ENCODE data around the gene TGFBR3L.
"Not testable (repeated sequence)": the region's sequence is repeated elsewhere in the genome, so short reads cannot be mapped to it uniquely, and the experiment has no call there.

TGFBR3L gene

GRCh38 chr19:7879836-7880235 lies 34.8 kb upstream of the TGFBR3L start:
- no peak for DNase-seq (ENCODE audit: low read depth)

GRCh38 chr19:7881910-7882309 lies 32.7 kb upstream of the TGFBR3L start:
- no peak for DNase-seq (ENCODE audit: low read depth)

DNA sequence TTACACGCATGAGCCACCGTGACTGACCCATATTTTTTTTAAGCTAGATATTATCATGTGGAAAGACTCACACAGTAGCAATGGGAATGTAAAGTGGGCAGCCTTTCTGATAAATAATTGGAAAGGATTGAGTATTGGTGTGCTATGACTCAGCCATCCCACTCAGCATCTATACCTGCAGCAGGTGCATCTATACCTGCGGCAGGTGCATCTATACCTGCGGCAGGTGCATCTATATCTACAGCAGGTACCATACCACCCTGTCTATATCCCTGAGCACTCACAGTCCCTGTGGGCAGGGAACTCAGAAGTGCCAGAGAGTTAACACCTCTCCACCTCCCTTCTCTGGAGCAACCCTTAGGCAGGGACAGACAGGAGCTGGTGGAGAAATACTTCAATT lies 31.5 kb upstream of the TGFBR3L start:
- DNase-seq (ENCODE audit: low read depth), result no peak

GRCh38 chr19:7883796-7884570 lies 30.6 kb upstream of the TGFBR3L start:
- DNase-seq (ENCODE audit: low read depth), result no peak

DNA sequence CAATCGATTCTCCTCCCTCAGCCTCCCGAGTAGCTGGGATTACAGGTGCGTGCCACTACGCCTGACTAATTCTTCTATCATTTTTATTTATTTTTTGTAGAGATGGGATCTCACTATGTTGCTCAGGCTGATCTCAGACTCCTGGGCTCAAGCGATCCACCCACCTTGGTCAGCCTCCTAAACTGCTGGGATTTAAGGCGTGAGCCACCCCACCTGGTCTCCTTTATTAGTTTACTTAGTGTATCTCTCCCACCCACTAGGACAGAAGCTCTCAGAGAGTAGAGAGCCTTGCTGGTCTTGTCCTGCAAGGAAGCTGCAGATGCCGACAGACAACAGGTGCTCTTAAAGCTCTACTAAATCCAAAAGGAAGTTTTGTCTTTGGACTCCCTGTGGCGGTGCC lies 28.8 kb upstream of the TGFBR3L start:
- no peak for DNase-seq (ENCODE audit: low read depth)

GRCh38 chr19:7887408-7888144 lies 27.1 kb upstream of the TGFBR3L start:
- no peak for DNase-seq (ENCODE audit: low read depth)

GRCh38 chr19:7888145-7888825 lies 26.3 kb upstream of the TGFBR3L start, which contains the start of gene LRRC8E:
Gene LRRC8E (plus strand): TSS chr19:7888510. CDS start chr19:7895604, 7,094 bp downstream.
- DNase-seq (ENCODE audit: low read depth), result no peak

DNA sequence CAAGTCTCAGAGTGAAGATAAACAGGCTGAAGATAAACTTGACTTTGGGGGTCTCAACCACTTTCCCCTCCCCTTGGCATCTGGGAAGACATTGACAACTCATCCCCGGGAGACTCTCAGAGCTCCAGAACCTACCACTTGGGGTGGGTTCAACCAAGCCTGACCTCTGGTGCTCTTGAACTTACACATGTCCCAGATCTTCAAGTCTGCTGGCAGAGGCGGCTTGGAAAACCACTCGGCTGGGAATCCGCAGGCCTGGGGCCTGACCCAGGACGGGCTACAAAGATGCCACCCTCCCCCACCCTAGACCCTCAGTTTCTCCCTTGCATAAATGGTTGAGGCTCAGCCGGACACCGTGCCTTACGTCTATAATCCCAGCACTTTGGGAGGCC lies 25.8 kb upstream of the TGFBR3L start:
- DNase-seq (ENCODE audit: low read depth), result no peak

DNA sequence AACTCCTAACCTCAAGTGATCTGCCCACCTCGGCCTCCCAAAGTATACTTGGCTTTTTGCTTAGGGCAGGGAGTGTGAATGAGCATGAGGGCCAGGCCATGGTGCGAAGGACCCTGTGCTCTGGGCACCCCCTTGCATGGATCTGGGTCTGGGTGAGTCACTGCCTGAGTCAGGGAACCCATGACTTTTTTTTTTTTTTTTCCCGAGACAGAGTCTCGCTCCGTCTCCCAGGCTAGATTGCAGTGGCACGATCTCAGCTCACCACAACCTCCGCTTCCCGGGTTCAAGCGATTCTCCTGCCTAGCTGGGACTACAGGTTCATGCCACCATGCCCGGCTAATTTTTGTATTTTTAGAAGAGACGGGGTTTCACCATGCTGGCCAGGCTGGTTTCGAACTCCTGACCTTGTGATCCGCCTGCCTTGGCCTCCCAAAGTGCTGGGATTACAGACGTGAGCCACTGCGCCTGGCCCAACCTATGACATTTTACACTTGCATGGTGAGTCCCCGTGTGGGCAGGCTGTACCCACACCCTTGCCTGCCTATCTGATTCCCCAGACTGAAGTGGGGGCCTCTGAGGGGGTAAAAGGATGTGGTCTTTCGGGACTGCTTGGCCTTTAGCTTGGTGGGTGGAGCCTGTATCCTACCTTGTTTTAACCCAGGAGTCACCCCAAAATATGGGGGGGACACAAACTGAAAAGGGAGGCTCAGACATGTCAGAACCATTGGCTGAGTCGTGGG lies 21.1 kb upstream of the TGFBR3L start:
- DNase-seq (ENCODE audit: low read depth), result not testable (repeated sequence)

- DNase-seq (ENCODE audit: low read depth), result no peak
Observed at GRCh38 chr19:7894612-7895309, 19.9 kb upstream of the TGFBR3L start.

DNA sequence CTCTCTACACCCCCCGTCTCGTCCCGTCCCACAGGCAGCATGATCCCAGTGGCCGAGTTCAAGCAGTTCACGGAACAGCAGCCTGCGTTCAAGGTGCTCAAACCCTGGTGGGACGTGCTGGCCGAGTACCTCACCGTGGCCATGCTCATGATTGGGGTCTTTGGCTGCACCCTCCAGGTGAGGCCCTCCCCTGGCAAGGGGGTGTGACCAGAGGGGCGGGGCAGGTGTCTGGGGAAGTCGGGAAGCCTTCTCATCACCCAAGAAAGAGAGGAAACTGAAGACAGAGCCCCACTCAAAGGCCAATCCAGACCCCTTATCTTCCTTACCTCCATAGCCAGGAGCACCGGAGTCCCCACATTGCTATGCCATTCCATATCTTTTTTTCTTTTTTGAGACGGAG lies 19.1 kb upstream of the TGFBR3L start:
- no peak for DNase-seq (ENCODE audit: low read depth)

GRCh38 chr19:7897292-7897691 lies 17.3 kb upstream of the TGFBR3L start:
- no peak for DNase-seq (ENCODE audit: low read depth)

- no peak for DNase-seq (ENCODE audit: low read depth)
Observed at GRCh38 chr19:7898967-7899366, 15.7 kb upstream of the TGFBR3L start.

GRCh38 chr19:7899751-7900378 lies 14.8 kb upstream of the TGFBR3L start:
- DNase-seq (ENCODE audit: low read depth), result no peak

DNA sequence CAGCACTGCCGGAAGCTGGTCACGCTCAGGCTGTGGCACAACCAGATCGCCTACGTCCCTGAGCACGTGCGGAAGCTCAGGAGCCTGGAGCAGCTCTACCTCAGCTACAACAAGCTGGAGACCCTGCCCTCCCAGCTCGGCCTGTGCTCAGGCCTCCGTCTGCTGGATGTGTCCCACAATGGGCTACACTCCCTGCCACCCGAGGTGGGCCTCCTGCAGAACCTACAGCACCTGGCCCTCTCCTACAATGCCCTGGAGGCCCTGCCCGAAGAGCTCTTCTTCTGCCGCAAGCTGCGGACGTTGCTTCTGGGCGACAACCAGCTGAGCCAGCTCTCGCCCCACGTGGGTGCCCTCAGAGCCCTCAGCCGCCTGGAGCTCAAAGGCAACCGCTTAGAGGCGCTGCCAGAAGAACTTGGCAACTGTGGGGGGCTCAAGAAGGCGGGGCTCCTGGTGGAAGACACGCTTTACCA lies 14.2 kb upstream of the TGFBR3L start:
- no peak for DNase-seq (ENCODE audit: low read depth)

DNA sequence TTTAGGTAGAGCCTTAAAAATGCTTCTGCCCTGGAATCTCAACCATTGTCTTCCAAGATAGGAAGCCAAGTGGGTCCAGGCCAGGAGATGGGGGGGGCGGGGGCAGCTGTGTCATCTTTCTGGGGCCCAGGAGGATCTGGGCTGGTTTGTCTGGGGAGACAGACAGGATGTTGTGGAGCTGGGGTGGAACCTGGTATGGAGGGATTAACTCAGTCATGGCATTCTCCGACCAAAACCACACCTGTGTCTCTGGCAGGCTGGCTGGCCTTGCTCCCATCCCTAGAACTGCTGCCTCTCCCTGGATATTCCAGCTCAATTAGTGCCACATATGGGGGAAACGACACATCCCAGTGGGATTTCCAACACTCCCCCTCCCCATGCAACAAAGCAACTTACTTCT lies 13.7 kb upstream of the TGFBR3L start:
- no peak for DNase-seq (ENCODE audit: low read depth)

- no peak for DNase-seq (ENCODE audit: low read depth)
Observed at GRCh38 chr19:7901337-7901736, 13.3 kb upstream of the TGFBR3L start.

DNA sequence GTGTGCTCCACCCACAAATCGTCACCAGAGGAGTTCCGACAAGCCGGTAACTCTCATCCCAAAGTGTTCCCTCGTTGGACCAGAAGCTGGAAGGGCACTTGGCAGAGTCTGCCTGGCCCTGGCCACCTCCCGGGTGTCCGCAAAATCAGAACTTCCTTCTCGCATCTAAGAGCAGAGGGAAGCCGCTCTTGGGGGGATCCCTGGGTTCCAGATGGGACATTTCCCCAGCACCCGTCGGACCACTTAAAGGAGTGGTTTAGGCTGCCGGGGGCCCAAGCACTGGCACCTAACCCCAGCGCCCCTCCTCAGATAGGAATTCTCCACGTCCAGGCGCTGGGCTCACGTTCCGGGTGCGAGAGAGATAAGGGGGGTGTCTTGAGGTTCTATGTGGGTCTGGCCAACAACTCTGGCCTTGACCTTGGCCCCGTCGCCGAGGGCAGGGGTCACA lies 11.8 kb upstream of the TGFBR3L start:
- DNase-seq (ENCODE audit: low read depth), result no peak

GRCh38 chr19:7903244-7904073 lies 11.2 kb upstream of the TGFBR3L start, which contains the start of gene MAP2K7:
Gene MAP2K7 (plus strand): TSS chr19:7903877. CDS start chr19:7903945, 68 bp downstream.
- peak; percentile 100 for DNase-seq (ENCODE audit: low read depth)
